Measurements from ENCODE around the gene CYP3A4. TPM values are rescaled to one million over a fixed set of nuclear protein-coding genes. Genes with fewer than 3 reads are reported as not detected.

The CYP3A4 gene
- total RNA-seq = 0.14 TPM in 1 of 2 replicates, not detected in the other

DNA sequence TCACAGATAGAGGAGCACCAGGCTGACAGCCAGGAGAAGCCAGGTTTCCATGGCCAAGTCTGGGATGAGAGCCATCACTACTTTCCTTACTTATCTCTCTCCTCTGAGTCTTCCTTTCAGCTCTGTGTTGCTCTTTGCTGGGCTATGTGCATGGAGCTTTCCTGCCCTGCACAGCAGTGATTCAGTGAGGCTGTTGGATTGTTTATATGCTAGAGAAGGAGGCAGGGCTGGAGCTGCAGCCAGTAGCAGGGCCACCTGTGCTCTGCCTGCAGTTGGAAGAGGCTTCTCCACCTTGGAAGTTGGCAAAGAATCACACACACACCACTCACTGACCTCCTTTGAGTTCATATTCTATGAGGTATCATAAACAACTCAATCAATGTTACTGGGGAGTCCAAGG is at the start of gene CYP3A4:
Gene CYP3A4 (minus strand): TSS at position 178 of the 400 bp plus-strand sequence. CDS start 103 bp downstream, at position 75.

GRCh38 chr7:99734987-99735386 is 49.0 kb downstream of the CYP3A4 start, which contains the start of gene CYP3A7:
Gene CYP3A7 (minus strand): TSS chr7:99735196. CDS start chr7:99735093, 103 bp downstream.

Other genes with a start within 250 kb of the CYP3A4 start
- gene FAM200A, start 232.1 kb downstream of the CYP3A4 start, total RNA-seq = 4.0 and 7.6 TPM in 2 replicates
- 46.4 and 51.1 TPM in 2 replicates for gene ZNF655, start 225.5 kb downstream of the CYP3A4 start, total RNA-seq
- not detected in 2 replicates for gene TMEM225B, start 185.9 kb downstream of the CYP3A4 start, total RNA-seq
- gene ZSCAN25, start 167.2 kb downstream of the CYP3A4 start, total RNA-seq = 8.4 and 10.9 TPM in 2 replicates
- gene CYP3A5, start 104.2 kb downstream of the CYP3A4 start, total RNA-seq = 1.9 and 3.0 TPM in 2 replicates
- not detected in 2 replicates for gene CYP3A7, start 49.0 kb downstream of the CYP3A4 start, total RNA-seq
- not detected in 2 replicates for gene CYP3A43, start 43.8 kb upstream of the CYP3A4 start, total RNA-seq
- gene OR2AE1, start 92.8 kb upstream of the CYP3A4 start, total RNA-seq = not detected in 2 replicates
- 16.1 and 16.9 TPM in 2 replicates for gene TRIM4, start 135.3 kb upstream of the CYP3A4 start, total RNA-seq
- not detected in 2 replicates for gene GJC3, start 145.4 kb upstream of the CYP3A4 start, total RNA-seq
- 0.21 TPM in 1 of 2 replicates, not detected in the other for gene AZGP1, start 191.8 kb upstream of the CYP3A4 start, total RNA-seq
- gene ZKSCAN1, start 231.4 kb upstream of the CYP3A4 start, total RNA-seq = 13.6 and 19.1 TPM in 2 replicates

All from airway epithelial cell (primary cell).